HepG2 (cell line): ENCODE measurements around the gene UBE2QL1. TPM values are rescaled to one million over a fixed set of nuclear protein-coding genes. Genes with fewer than 3 reads are reported as not detected.

ENCODE experiments used
- ATAC-seq: fragments of 200-7000 bp; cut with Tn5 transposase; 3 replicates; pipeline ENCODE4 v1.9.1; 2020; ENCODE audit warnings: mild to moderate bottlenecking, moderate library complexity
- BruUV-seq: library from RNA; stranded (reverse); fragments of 400-500 nt; replicated peaks from 2 replicates; lab custom pipeline; 2021; lab: Mats Ljungman, UMichigan
- CTCF ChIA-PET: fragments of 300-600 bp; formaldehyde crosslinking; extraction: SDS; loops from one replicate; lab custom pipeline; 2021; ENCODE audit warnings: low total read pairs, inconsistent platforms, low intra/inter-chr PET ratio; lab: Yijun Ruan, JAX
- POLR2A ChIA-PET: fragments of 350-600 bp; sonication (Branson Sonifier 250); formaldehyde crosslinking; loops from one replicate; lab custom pipeline; 2020; ENCODE audit warnings: antibody characterized with exemption, inconsistent platforms; lab: Yijun Ruan, JAX
- DNase-seq: peaks from one replicate; pipeline ENCODE4 v3.0.0-alpha.2; 2015; ENCODE audit warnings: low spot score
- FAIRE-seq: peaks from 3 replicates; lab custom pipeline; 2011; peaks lifted over from hg19 to GRCh38; lab: Jason Lieb, UNC
- H2AFZ ChIP-seq: one replicate; pipeline ENCODE4 v1.6.1; 2011; ENCODE audit warnings: low read length, inconsistent platforms
- H3K27ac ChIP-seq: fragments of 300-600 bp; 3 replicates; pipeline ENCODE4 v1.8.0; 2011; ENCODE audit warnings: mixed run types, mild to moderate bottlenecking, mixed read lengths, low read length, inconsistent platforms; ENCODE audit not compliant: insufficient read depth; ENCODE audit errors: extremely low read length
- H3K27me3 ChIP-seq, 2 experiments: fragments of 200-600 bp in 1 of 2; 2 replicates in 1 of 2; 3 replicates in 1 of 2; pipeline versions ENCODE4 v1.6.0 to v1.8.0; 2011; ENCODE audit warnings: low read length in 2 of 2, mild to moderate bottlenecking in 2 of 2, moderate library complexity in 2 of 2, inconsistent platforms in 1 of 2; ENCODE audit not compliant: insufficient read depth in 2 of 2, control insufficient read depth in 1 of 2
- H3K36me3 ChIP-seq, 2 experiments: fragments of 200-600 bp in 1 of 2; replicated peaks in 1 of 2; 2 replicates in 1 of 2; 3 replicates in 1 of 2; pipeline versions ENCODE4 v1.5.1 to v1.8.0; 2011; ENCODE audit warnings: low read length in 2 of 2, inconsistent platforms in 1 of 2; ENCODE audit not compliant: insufficient read depth in 2 of 2, control insufficient read depth in 1 of 2
- H3K4me1 ChIP-seq: 2 replicates; pipeline ENCODE4 v1.5.1; 2012; ENCODE audit warnings: low read length, inconsistent platforms; ENCODE audit not compliant: insufficient read depth
- H3K4me2 ChIP-seq: 2 replicates; pipeline ENCODE4 v1.6.0; 2011; ENCODE audit warnings: low read depth, low read length, inconsistent platforms
- H3K4me3 ChIP-seq, 3 experiments: fragments of 200-600 bp in 1 of 3; sonication (generic), shearing (Covaris generic) in 1 of 3; replicated peaks in 1 of 3; 2 replicates each; pipeline ENCODE4 v1.5.1; 2011 to 2016; ENCODE audit warnings: low read length in 3 of 3, inconsistent platforms in 2 of 3, low read depth in 2 of 3, mild to moderate bottlenecking in 2 of 3, control low read depth in 1 of 3, mixed read lengths in 1 of 3; ENCODE audit not compliant: insufficient read depth in 1 of 3
- H3K79me2 ChIP-seq: one replicate; pipeline ENCODE4 v1.6.1; 2011; ENCODE audit warnings: low read length, inconsistent platforms; ENCODE audit not compliant: insufficient read depth
- H3K9ac ChIP-seq: 2 replicates; pipeline ENCODE4 v1.6.0; 2011; ENCODE audit warnings: mild to moderate bottlenecking, low read depth, low read length, inconsistent platforms; ENCODE audit not compliant: insufficient read depth
- H3K9me3 ChIP-seq: 2 replicates; pipeline ENCODE4 v1.5.1; 2012; ENCODE audit warnings: mild to moderate bottlenecking, low read length
- H4K20me1 ChIP-seq: 2 replicates; pipeline ENCODE4 v1.6.0; 2011; ENCODE audit warnings: inconsistent platforms, mild to moderate bottlenecking, low read length, moderate library complexity; ENCODE audit not compliant: insufficient read depth
- ARID2 ChIP-seq: sonication (generic); formaldehyde crosslinking; IDR thresholded peaks from 2 replicates; pipeline ENCODE4 v1.8.1; 2022; ENCODE audit warnings: mild to moderate bottlenecking, missing genetic modification reagents, borderline replicate concordance
- CAMTA2 ChIP-seq: sonication (generic); formaldehyde crosslinking; IDR thresholded peaks from 2 replicates; pipeline ENCODE4 v1.4.0; 2020; ENCODE audit warnings: mild to moderate bottlenecking, missing genetic modification reagents, borderline replicate concordance
- ELF4 ChIP-seq: sonication (generic); formaldehyde crosslinking; IDR thresholded peaks from 2 replicates; pipeline ENCODE4 v1.5.0; 2020; ENCODE audit warnings: missing genetic modification reagents, mild to moderate bottlenecking, moderate library complexity, borderline replicate concordance
- IRF2 ChIP-seq: IDR thresholded peaks from 2 replicates; pipeline ENCODE4 v1.6.1; 2018; ENCODE audit warnings: missing genetic modification reagents, missing compliant biosample characterization
- KLF11 ChIP-seq: IDR thresholded peaks from 2 replicates; pipeline ENCODE4 v1.6.1; 2016; ENCODE audit warnings: missing compliant biosample characterization
- REXO4 ChIP-seq: sonication (generic); formaldehyde crosslinking; IDR thresholded peaks from 2 replicates; pipeline ENCODE4 v1.8.0; 2022; ENCODE audit warnings: missing genetic modification reagents, mild to moderate bottlenecking, borderline replicate concordance
- SNRNP70 ChIP-seq: fragments of 200-400 bp; formaldehyde crosslinking; IDR thresholded peaks from 2 replicates; pipeline ENCODE4 v1.6.1; 2017; ENCODE audit warnings: mild to moderate bottlenecking, low read depth, low read length, moderate library complexity
- SRSF4 ChIP-seq: fragments of 200-400 bp; formaldehyde crosslinking; IDR thresholded peaks from one replicate; pipeline ENCODE4 v1.6.1; 2018; ENCODE audit warnings: mild to moderate bottlenecking, low read depth, low read length, moderate library complexity; ENCODE audit not compliant: poor library complexity, severe bottlenecking
- U2AF1 ChIP-seq: fragments of 200-400 bp; formaldehyde crosslinking; optimal IDR thresholded peaks from 2 replicates; pipeline ENCODE3; 2017; ENCODE audit warnings: mild to moderate bottlenecking, low read depth, low read length
- ZKSCAN1 ChIP-seq: fragments of 150-350 bp; IDR thresholded peaks from 2 replicates; pipeline ENCODE4 v1.6.1; 2014; ENCODE audit warnings: low read length
- ZNF280B ChIP-seq: sonication (generic); formaldehyde crosslinking; IDR thresholded peaks from 2 replicates; pipeline ENCODE4 v1.5.0; 2020; ENCODE audit warnings: missing genetic modification reagents, mild to moderate bottlenecking, borderline replicate concordance
- ZNF329 ChIP-seq: sonication (generic); formaldehyde crosslinking; IDR thresholded peaks from 2 replicates; pipeline ENCODE4 v1.9.0; 2021; ENCODE audit warnings: low read depth, mild to moderate bottlenecking, missing genetic modification reagents
- ZNF337 ChIP-seq: sonication (generic); formaldehyde crosslinking; IDR thresholded peaks from 2 replicates; pipeline ENCODE4 v1.5.1; 2020; ENCODE audit warnings: missing genetic modification reagents, low read depth, mild to moderate bottlenecking, borderline replicate concordance
- ZNF513 ChIP-seq: sonication (generic); formaldehyde crosslinking; conservative IDR thresholded peaks from 2 replicates; pipeline ENCODE4 v1.5.0; 2020; ENCODE audit warnings: missing genetic modification reagents
- ZNF580 ChIP-seq: IDR thresholded peaks from 2 replicates; pipeline ENCODE4 v1.6.1; 2016; ENCODE audit warnings: low read depth, borderline replicate concordance
- ZNF878 ChIP-seq: sonication (generic); formaldehyde crosslinking; IDR thresholded peaks from 2 replicates; pipeline ENCODE4 v1.8.1; 2023; ENCODE audit warnings: mild to moderate bottlenecking, missing genetic modification reagents, moderate library complexity
- WGBS: methylation state at CpG from one replicate; pipeline ENCODE4 v1.1.6; 2017; ENCODE audit warnings: low lambda C conversion rate; 5-methylcytosine and 5-hydroxymethylcytosine counted together
- in situ Hi-C: cut with HindIII; loops from 2 replicates; pipeline ENCODE4 v1.10.0; 2017; ENCODE audit warnings: low pct_unique_long_range_greater_than_20kb; ENCODE audit not compliant: extremely low pct_ligation_motif_present
- intact Hi-C: fragments of 100-400 bp; cut with micrococcal nuclease; formaldehyde crosslinking; loops from one replicate; pipeline ENCODE4 v1.10.0; 2022; ENCODE audit not compliant: unreplicated experiment
- polyA plus RNA-seq, 8 experiments: library from polyadenylated mRNA; depleted of rRNA in 3 of 8; stranded (reverse) in 7 of 8; unstranded in 1 of 8; fragments of >200 nt; fragmentation: Illumina TruSeq in 4 of 8; extraction: Trizol in 4 of 8; gene quantifications; 2 replicates each; pipeline versions ENCODE4 v1.2.1 to v1.2.3, GENCODE V29; 2011 to 2016; ENCODE audit warnings: low read depth in 4 of 8, missing spikeins in 1 of 8, mixed read lengths in 1 of 8; ENCODE audit not compliant: insufficient read depth in 1 of 8
- total RNA-seq, 5 experiments: library from RNA; depleted of rRNA; stranded (reverse); fragments of >200 nt; fragmentation: Illumina TruSeq; extraction: Trizol; gene quantifications; 2 replicates each; pipeline ENCODE4 v1.2.3, GENCODE V29; 2016; ENCODE audit warnings: low read depth in 1 of 5

Gene UBE2QL1
- total and polyA plus RNA-seq, 2 of the 13 experiments (the other 11 are each of a cell fraction or from before 2014, with no cell fraction given), result not detected

- in situ Hi-C loops (no loop called here), intact Hi-C loops (no loop called here)
- H3K36me3 ChIP-seq, result no peaks in the 10 kb centered on the region
- BruUV-seq, result no TSS peak
- no peak overlapping the region for H2AFZ ChIP-seq
- H3K4me3 ChIP-seq, result no peak overlapping the region
- no peaks in the 10 kb centered on the region for H4K20me1 ChIP-seq
- H3K9ac ChIP-seq, result no peak overlapping the region
- H3K9me3 ChIP-seq, result no peaks in the 10 kb centered on the region
- H3K27ac ChIP-seq, result no peak overlapping the region
- 60% methylated on average over 2 of the region's 10 CpGs for WGBS
- TF ChIP-seq ZNF580 (CRISPR knock-in tag) (no peak), ELF4 (CRISPR knock-in tag) (no peak)
- FAIRE-seq, result no peak
- no peaks in the 10 kb centered on the region for H3K79me2 ChIP-seq
- H3K4me1 ChIP-seq, result no peaks in the 10 kb centered on the region
- no peak for DNase-seq
- no peak overlapping the region for H3K4me2 ChIP-seq
- ChIA-PET POLR2A (no interaction called here), CTCF (no interaction called here)
- ATAC-seq, result no peak
- peaks cover 2 to 19% of the 10 kb centered on the region in 2 experiments; a peak in 2 of 5 replicates for H3K27me3 ChIP-seq
Measured at GRCh38 chr5:6417657-6418056, 31.0 kb upstream of the UBE2QL1 start.

- intact Hi-C loops (no loop called here), in situ Hi-C loops (no loop called here)
- Histone ChIP-seq H3K4me3 (no peak overlapping the region), H3K9ac (no peak overlapping the region), H3K4me2 (no peak overlapping the region), H3K4me1 (no peaks in the 10 kb centered on the region), H3K27ac (no peak overlapping the region), H3K27me3 (peaks cover 2 to 15% of the 10 kb centered on the region in 2 experiments; a peak in 2 of 5 replicates), H4K20me1 (no peaks in the 10 kb centered on the region), H3K9me3 (no peaks in the 10 kb centered on the region), H3K36me3 (no peaks in the 10 kb centered on the region), H3K79me2 (no peaks in the 10 kb centered on the region), H2AFZ (no peak overlapping the region)
- ChIA-PET POLR2A (no interaction called here), CTCF (no interaction called here)
- 25% methylated on average over 3 of the region's 3 CpGs for WGBS
- FAIRE-seq (no peak), ATAC-seq (no peak), DNase-seq (no peak)
- no TSS peak for BruUV-seq
- TF ChIP-seq ZKSCAN1 (no peak), SRSF4 (no peak), U2AF1 (no peak), ZNF513 (CRISPR knock-in tag) (no peak), ARID2 (CRISPR knock-in tag) (no peak), ZNF878 (CRISPR knock-in tag) (no peak), SNRNP70 (no peak), REXO4 (CRISPR knock-in tag) (no peak), ZNF329 (CRISPR knock-in tag) (no peak), KLF11 (no peak), IRF2 (CRISPR knock-in tag) (no peak), CAMTA2 (CRISPR knock-in tag) (no peak), ZNF280B (CRISPR knock-in tag) (no peak), ZNF337 (CRISPR knock-in tag) (no peak)
Measured at GRCh38 chr5:6418679-6419276, 29.9 kb upstream of the UBE2QL1 start.
